Activated gamma-delta T cell treated with anti-CD3 and anti-CD28 coated beads, Interleukin-2, amount 50 U/mL, for 16 hours (primary cell): ENCODE measurements around the gene NCK2.

Source experiments
- DNase-seq: peaks from one replicate; pipeline ENCODE4 v3.0.0-alpha.2; 2020; ENCODE audit warnings: low read depth

Gene NCK2

DNA sequence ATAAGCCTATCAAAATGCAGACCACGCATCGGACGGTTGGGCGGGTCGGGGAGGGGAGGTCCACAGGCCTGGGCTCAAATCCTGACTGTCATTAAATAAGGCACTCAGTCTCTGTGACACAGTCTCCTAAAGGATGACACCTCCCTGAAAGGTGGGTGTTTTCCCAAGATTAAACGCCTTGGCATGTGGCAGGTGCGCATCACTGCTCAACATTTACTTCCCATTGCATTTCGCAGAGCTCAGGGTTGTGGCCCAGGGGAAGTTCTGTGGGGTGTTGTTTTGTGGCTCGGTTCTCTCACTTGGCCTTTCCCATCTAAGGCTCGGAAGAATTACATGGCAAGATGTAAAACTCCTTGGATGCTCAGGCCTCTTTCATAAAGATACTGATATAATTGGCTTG is 107.4 kb downstream of the NCK2 start:
- no peak for DNase-seq

DNA sequence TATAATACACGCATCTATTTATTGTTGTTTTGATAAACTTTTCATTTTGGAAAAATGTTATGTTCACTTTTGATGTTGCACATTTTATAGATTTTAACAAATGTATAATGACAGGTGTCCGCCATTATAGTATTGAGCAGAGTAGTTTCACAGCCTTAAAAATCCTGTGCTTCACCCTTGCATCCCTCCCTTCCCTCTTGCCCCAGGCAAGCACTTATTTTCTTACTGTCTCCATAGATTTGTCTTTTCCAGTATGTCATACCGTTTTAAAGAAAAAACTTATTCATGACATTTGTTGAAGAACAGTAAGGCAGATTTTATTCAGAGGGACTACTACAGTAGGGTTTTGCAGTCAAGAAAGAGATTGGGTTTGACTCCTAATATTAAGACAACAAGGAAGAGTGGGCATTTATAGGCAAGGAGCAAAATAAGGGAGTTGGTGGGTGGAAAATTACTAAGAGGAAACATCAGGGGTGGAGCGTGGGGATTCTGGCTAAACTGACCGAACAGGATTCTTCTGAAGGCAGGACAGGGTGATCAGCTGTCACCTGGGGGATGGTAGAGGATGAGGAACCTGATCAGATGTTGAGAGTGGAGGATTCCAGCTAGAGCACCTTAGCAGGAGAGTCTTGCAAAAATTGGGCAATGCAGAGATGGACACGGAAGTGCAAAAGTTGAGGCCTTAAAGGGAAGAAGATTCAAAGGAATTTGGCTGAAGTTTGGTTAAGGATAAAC is 108.8 kb downstream of the NCK2 start:
- no peak for DNase-seq

DNA sequence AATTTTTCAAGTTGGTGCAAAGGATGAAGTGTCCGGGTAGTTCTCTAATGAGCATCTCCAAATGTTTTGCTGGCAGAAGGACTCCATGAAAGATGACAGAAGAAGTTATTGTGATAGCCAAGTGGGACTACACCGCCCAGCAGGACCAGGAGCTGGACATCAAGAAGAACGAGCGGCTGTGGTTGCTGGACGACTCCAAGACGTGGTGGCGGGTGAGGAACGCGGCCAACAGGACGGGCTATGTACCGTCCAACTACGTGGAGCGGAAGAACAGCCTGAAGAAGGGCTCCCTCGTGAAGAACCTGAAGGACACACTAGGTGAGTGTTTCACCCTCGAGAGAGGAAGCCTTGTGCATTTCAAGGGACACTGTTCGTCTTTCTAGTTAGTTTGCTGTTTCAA is 110.3 kb downstream of the NCK2 start:
- DNase-seq: no peak

DNA sequence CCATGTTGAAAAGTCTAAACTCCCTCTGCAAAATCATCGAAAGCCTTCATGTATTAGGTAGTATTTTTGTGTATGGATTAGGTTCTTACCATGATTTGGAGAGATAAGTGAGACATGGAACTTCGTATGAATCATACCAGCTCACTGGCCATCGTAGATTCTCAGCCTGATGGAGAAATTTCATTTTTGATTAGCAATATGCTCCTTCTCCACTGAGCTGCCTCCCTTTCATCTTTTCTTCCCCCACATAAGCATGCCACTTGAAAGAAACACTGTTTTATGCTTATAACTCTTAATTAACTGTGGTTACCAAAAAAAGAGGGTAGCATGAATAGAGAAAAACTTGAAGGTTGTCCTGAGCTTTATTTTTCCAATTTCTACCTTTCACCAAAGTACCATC is 111.9 kb downstream of the NCK2 start:
- DNase-seq: no peak

DNA sequence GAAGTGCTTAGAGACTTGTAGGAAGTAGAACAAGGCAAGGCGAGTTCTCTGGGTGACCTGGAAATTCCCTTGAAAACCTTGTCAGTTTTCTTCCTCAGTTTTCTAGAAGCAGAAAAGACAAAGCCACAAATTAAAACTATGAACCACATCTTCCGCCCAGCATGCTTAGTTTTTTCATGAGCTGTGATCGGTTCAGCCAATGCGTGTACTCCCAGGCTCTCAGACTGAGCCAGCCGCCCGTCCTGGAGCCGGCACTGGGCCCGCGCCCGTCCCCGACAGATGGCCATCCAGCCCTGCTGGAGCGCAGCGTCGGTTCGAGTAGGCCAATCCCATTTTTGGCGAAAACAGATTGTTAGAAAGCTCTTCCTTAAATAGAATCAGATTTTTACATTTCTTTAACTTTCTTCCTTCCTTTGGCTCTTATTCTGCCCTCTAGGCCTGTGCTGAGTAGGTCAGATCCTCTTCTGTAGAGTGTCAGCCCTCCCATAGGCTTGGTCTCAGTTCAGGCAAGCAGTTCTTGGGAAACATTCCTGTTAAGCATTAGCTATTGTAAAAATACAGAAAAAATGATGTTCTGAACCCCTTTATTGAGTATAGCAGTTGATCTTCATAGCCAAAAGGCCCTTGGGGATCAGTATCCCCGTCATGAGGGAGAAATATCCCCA is 112.5 kb downstream of the NCK2 start:
- no peak for DNase-seq

DNA sequence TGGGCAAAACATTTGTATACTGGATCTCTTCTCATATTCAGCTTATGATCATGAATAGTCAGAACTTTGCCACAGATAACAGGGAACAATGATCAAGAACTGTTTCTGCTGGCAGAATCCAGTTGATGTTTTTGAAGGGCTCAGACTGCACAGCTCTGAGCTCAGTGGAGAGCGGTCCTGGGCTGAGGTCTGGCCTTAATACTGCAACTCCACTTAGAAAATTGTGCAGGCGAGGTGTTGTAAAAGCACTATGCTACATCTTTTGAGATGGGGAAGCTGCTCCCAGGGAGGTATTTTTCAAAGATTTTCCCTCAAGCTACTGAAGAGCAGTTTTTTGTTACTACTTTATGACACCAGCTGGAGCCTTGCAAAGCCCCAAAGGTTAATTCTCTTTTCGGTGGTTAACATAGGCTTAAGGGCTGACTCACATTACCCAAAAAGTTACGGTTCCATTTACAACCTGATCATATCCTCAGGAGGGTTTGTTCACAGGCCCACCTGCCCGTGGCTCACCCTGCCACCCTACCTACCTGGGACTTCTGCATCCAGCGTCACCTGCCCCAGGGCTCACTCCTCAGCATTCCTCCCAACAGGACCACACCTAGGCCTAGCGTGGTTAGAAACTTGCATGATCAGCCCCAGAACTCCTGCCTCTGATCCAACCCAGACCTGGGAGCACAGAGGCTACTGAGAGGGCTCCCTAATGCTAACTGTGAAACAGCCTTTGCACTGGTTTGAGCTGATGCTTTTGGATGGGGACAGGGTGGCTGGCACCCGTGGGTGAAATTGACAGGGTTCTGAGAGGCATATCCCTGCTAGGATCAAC is 114.4 kb downstream of the NCK2 start:
- no peak for DNase-seq

DNA sequence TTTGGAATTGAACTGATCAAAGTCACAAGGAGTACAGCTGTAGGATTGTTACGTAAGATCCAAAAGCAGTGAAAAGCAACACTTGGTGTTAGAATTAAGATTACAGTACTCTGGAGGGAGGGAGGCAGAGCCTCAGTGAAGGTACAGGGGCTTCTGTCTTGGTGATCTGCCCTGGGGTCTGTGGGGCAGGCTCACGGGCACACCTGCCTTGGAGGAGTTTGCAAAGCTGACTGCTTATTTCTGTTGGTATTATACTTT is 114.9 kb downstream of the NCK2 start:
- DNase-seq: no peak

DNA sequence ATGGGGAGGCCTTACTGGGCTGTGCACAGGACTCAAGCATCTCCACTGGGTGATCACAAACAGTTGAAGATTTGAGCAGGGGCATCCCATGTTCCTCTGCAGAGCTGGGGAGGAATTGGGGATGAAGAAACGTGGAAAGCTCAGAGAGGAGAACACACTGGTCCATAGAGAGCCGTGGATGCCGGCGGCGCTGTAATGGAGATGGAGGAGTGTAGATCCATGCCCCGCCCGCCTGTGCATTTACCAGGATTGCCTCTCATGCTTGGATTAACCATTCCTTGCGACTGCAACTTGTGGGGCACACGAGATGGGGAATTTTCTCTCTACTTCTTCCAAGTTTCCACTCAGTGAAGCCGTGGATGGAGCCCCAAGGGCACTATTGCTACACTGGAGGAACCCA is 115.9 kb downstream of the NCK2 start:
- DNase-seq: no peak

DNA sequence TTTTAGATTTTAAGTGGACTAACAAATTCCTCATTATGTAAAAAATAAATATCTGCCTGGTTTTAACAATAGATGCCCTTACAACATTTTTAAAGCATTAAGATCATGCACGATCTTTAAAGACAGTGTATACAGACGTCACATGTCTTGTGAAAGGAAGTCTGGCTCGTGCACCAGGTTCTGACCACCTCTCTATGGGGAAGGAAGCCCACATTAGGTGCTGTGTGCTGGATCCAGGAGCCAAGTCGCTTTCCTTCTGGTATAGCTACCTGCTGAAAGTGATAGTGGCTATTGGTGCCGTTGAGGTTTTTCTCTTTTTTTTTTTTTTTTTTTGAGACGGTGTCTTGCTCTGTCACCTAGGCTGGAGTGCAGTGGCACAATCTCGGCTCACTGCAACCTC is 116.5 kb downstream of the NCK2 start:
- no peak for DNase-seq

DNA sequence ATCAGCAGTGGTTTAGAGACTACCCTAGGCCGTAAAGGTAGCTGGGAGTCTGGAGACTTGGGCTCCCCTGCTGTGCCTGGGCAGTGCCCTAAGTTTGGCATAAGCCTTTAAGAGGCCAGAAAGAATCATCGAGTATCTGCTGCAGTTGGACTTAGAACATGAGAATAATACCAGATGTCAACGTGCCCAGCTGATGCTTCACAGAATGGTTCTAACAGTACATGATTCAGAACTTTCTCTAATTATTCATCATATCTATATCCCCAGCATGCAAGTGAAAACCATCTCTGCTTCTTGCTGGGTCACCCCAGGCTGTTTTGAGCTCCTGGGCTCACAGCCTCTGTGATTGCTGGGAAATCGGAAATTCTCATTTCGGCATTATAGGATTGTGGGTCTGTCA is 118.1 kb downstream of the NCK2 start:
- DNase-seq: no peak

DNA sequence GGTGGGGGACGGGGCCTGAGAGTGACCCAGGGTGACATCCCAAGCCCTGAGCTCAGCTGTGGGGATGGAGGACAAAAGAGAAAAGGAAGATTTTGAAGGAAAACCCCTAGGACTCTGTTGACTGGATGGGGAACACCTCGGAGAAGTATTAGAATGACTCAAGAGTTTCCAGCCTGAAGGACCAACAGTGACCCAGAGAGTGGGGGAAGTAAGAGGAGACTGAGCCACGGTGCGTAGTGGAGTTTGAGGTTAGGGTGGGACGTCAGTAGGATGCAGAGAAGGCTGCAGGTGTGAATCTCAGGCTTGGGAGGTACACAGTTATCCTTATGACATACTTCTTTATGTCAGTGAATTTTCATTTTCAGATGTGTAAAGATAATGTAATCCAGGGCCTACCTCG is 119.5 kb downstream of the NCK2 start:
- DNase-seq: no peak

DNA sequence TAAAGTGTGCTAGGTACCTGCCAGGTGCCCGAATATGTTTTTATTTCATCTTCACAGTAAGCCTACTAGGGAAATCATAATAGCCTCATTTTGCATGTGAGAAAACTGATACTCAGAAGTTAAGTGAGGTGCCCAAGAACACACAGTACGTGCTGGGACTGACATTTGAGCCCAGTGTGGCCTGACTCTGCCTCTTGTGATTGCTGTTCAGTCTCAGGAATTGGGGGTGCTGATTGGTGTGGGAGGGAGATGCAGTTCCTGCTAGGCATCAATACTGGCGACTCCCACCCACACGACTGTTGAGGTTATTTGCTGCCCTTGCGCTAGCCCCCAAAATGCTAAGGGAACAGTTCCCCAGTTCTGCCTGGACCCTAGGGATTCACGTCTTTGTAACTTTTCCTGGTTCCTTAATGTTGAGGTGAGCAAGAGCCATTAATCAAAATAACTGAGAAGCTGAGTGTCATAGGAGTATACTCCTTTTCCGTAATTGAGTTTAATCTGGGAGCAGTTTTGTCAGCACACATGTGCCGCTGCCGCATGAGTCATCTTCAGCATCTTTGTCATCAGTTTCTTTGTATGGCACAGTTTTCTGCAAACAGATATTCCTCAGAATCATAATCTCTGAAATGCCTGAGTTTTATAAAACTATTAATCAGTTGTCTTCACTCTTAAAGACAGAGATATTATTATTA is 120.7 kb downstream of the NCK2 start:
- no peak for DNase-seq

DNA sequence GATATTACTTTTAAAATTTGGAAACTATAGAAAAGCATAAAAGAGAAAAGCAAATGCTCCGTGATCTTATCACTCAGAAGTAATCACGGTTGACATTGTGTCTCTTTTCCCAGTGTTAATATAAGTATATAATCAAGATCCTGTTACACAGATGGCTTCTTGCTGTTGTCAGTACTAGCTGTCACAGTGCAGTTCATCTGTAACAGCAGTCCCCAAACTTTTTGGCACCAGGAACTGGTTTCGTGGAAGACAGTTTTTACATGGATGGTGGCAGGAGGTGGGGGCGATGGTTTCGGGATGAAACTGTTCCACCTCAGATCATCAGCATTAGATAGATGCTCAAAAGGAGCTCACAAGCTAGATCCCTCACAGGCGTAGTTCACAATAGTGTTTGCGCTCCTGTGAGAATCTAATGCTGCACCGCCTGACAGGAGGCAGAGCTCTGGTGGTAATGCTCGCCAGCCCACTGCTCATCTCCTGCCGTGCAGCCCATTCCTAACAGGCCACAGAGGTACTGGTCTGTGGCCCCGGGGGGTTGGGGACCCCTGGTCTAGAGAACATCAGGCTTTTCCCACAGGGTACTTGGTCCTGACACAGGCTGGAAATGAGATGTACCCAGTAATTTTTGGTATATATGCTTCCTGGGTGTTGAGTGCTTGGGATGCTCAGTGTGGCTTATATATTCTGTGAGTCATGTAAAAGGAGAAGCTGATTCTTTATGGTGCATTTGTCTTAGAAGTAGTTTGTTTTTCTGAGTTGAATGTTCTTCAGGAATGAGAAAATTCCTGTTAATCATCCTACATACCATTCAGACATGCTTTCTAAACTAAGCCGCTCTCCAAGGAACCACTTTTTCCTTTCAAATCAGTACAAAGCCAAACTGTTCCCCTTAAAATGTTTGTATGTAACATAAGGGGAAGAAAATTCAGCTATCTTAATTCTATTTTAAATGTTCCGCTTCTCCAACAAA is 121.8 kb downstream of the NCK2 start:
- no peak for DNase-seq

DNA sequence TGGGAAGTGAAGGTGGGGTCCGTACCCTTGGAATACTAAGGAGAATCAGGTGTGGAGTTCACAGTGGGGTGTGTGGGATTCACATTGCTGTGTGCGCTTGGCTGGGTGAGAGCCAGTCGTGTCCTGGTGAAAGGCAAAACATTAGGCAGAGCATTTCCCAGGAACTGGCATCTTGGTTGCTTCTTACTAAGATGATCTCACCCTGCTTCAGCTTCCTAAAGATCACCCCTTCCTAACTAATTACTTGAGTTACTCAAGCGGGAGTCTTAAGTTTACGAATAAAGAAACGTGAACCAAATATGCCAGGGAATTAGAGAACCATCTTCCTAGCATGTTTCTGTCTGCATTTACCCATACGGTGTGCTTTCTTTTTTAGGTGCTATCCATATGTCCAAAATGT is 122.9 kb downstream of the NCK2 start:
- no peak for DNase-seq

DNA sequence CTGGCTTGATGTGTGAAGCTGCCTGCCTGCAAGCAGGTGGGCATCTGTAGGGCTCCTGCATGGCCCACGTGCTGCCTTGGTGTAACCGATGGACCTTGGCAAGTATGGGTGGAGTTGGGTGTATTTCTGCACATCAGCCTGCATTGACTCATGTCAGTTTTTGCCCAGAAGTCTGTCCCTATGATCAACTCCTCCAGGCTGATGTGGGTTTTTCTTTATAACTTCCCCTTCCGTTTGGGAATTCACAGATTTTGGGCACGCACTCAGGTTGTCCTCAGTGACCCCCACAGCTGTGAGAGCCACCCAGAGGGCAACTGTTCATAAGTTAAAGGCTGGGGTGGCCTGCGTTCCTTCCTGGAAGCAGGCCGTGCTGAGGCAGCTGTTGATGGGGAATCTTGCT is 123.3 kb downstream of the NCK2 start:
- no peak for DNase-seq

DNA sequence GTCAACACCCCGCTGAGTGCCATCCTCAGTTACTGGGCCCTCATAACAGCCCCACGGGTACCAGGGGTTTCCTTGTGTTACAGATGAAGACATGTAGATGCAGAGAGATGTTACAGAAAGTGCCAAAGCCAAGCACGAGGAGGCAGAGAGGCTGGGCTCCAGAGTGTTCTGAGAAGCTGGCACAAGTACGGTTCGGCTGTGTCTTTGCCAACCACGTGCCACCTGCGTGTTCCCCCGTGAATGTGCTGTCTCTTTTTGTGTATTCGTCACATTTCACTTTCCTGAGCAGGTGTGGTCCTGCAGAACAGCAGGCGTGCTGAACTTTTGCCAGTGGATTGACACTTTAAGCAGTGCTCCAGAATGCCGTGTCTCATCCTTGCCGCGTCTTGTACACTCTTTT is 124.6 kb downstream of the NCK2 start:
- DNase-seq: no peak

DNA sequence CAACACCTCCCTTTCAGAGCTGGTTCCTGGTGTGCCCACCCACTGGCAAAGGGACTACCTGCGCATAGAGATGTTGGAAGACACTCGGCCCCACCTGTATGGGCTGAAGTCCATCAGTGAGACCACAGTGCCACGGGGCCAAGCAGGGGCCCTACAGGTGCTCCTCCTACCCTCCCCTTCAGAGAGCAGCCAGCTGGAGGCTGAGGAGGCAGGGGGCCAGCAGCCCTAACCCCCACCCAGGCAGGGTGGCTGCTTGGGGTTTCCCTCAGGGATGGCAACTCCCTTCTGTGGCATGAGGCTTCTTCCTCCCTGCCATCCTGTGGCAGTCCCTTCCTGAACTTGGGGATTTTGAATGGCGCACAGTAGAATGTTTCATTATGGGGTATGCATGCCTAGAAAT is 125.3 kb downstream of the NCK2 start:
- no peak for DNase-seq

DNA sequence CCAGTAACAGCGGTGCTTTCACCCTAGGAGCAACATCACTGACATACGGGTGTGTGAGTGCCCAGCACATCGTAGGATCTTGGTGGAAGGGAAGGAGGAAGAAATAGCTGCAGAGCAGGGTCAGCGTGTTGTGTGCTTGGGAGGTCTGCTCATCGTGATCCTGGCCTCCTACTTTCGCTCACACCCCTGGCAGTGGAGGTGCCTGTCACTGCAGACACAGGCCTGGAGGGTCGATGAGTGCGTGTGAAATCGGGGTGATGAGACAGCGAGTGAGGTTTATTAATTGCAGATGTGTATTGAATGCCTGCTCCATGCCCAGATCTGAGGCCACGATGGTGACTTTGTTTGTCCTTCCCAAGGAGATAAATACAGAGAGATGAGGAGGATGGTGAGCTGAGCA is 126.1 kb downstream of the NCK2 start:
- no peak for DNase-seq

DNA sequence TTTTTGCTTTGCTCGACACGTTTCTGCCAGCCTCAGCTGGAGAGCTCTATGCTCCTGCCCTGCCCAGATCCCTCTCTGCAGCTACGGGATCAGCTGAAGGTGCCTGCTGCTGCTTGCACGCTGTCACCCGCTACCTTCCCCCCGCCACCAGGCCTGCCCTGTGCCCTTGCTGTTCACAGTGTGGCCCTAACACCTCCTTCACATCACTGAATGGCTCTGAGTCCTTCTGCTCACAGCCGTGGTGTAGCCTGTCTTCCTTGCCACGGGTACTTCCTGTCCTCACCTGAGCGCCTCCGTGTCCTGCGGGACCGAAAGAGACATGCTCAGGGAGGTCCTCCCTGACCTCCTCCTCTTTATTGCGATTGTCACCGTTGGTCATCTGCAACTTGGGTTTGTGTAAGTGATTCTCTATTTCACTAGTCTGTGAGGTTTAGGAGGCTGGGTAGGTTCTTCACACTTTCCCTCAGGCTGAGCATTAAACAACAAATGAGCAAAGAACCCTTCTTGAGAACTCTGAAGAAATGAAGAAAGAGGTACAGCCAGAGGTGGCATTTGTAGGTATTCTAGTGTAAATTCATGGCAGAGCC is 127.5 kb downstream of the NCK2 start:
- DNase-seq: no peak

DNA sequence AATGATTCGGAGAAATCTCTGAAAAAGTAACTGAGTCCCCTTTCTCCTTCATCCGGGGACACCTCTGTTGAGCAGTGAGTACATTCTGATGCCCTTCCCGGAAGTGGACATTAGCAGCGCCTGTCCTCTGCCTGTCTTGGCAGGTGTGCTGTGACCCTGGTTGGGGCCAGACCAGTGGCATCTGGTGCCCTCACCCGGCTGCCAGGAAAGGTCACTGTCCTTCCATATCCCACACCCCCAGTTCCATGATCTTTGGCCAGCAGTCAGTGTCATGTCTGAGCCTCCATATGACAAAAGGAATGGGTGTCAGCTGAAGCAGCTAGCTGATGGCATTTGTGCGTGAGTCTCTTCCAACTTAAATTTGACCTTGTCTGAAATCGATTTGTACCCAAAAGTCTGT is 128.1 kb downstream of the NCK2 start:
- no peak for DNase-seq

DNA sequence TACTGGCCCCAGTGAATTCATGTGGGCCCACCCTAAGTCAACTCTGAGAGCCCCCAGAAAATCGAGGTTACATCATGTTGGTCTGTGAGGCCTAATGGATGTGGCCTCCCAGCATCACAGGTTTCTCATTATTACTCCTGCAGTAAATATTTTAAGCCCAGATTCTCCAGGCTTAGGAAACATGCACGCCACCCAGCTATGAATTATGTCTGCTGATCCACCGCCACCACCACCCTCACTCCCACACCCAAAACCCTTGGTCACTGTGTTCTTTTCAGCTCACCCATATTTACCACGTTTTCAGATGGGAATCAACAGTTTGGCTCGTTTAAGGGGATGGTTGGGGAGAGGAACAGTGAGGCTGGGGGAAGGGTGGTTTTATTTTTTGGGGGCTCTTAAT is 128.6 kb downstream of the NCK2 start:
- DNase-seq: no peak
